Breast epithelium (tissue), 4 donors: ENCODE data around the gene TTBK1. TPM values are rescaled to one million over a fixed set of nuclear protein-coding genes. Genes with fewer than 3 reads are reported as not detected.

ENCODE experiments used
- DNase-seq, 2 donors: peaks; one replicate each; pipeline ENCODE4 v3.0.0-alpha.2; 2019; ENCODE audit warnings: low spot score in 2 of 2
- H3K27ac ChIP-seq, 2 donors: fragments of 200-600 bp; sonication (generic) in 1 of 2; one replicate each; pipeline ENCODE4 v1.5.1; 2016 to 2019; ENCODE audit warnings: mild to moderate bottlenecking in 1 of 2
- H3K27me3 ChIP-seq, 2 donors: fragments of 200-600 bp; sonication (generic) in 1 of 2; one replicate each; pipeline versions ENCODE4 v1.5.1 to v1.6.0; 2017 to 2019; ENCODE audit warnings: control low read depth in 1 of 2, mild to moderate bottlenecking in 1 of 2
- H3K36me3 ChIP-seq: fragments of 200-600 bp; one replicate; pipeline ENCODE4 v1.5.1; 2019
- H3K4me1 ChIP-seq, 2 donors: fragments of 200-600 bp; sonication (generic); one replicate each; pipeline ENCODE4 v1.5.1; 2016 to 2019; ENCODE audit warnings: control low read depth in 1 of 2
- H3K4me3 ChIP-seq, 3 donors: fragments of 200-600 bp; sonication (generic); 1 replicate in 2 of 3; 2 replicates in 1 of 3; pipeline ENCODE4 v1.5.1; 2016 to 2019; ENCODE audit warnings: mild to moderate bottlenecking in 3 of 3, moderate library complexity in 2 of 3
- H3K9me3 ChIP-seq, 2 donors: fragments of 200-600 bp; sonication (generic) in 1 of 2; one replicate each; pipeline ENCODE4 v1.5.1; 2016 to 2019; ENCODE audit warnings: control low read depth in 1 of 2
- CTCF ChIP-seq, 3 donors: fragments of 450-650 bp; IDR thresholded peaks; one replicate each; pipeline ENCODE4 v1.5.1; 2016 to 2017; ENCODE audit warnings: antibody characterized with exemption in 3 of 3, mild to moderate bottlenecking in 3 of 3, moderate library complexity in 3 of 3
- POLR2A ChIP-seq: fragments of 450-650 bp; IDR thresholded peaks from one replicate; pipeline ENCODE4 v1.6.1; 2016; ENCODE audit warnings: antibody characterized with exemption, mild to moderate bottlenecking, moderate library complexity
- POLR2AphosphoS5 ChIP-seq, 3 donors: sonication (generic); formaldehyde crosslinking; IDR thresholded peaks; one replicate each; pipeline ENCODE4 v1.6.1; 2017; ENCODE audit warnings: antibody characterized with exemption in 3 of 3
- intact Hi-C: fragments of 100-400 bp; cut with DNase I; formaldehyde crosslinking; loops from one replicate; pipeline ENCODE4 v1.15.1; 2023; ENCODE audit warnings: low total_unique reads
- total RNA-seq, 3 donors: library from RNA; depleted of rRNA; stranded (reverse); fragments of >200 nt; gene quantifications; one replicate each; pipeline ENCODE4 v1.1.0, GENCODE V29; 2016

Gene TTBK1
- total RNA-seq, 3 donors from 2014 or later: under 0.01 TPM; not detected in 2

GRCh38 chr6:43297644-43298564, 54.6 kb downstream of the TTBK1 start, which contains the start of gene SLC22A7:
SLC22A7 (plus strand) TSS chr6:43298260; CDS start chr6:43298359, 99 bp downstream.
- H3K27me3 ChIP-seq: peaks cover 0 to 11% of the 10 kb centered on the region in 2 donors
- intact Hi-C loops: no loop called here
- H3K27ac ChIP-seq: no peak within 1 kb of the TSS
- no peak for DNase-seq
- no peaks in the 10 kb centered on the region for H3K36me3 ChIP-seq
- H3K4me3 ChIP-seq: no peak within 1 kb of the TSS
- H3K9me3 ChIP-seq: no peaks in the 10 kb centered on the region
- H3K4me1 ChIP-seq: no peaks in the 10 kb centered on the region
- TF ChIP-seq POLR2A: no peak
- TF ChIP-seq CTCF (IDR thresholded peaks at IDR 0.05): no peak
- no peak for TF ChIP-seq POLR2AphosphoS5 (IDR thresholded peaks at IDR 0.05)

- no peak for DNase-seq
- TF ChIP-seq POLR2AphosphoS5 (IDR thresholded peaks at IDR 0.05) (no peak), POLR2A (no peak), CTCF (IDR thresholded peaks at IDR 0.05) (no peak)
- H3K36me3 ChIP-seq: no peaks in the 10 kb centered on the region
- intact Hi-C loops: no loop called here
- H3K4me1 ChIP-seq: no peaks in the 10 kb centered on the region
- H3K4me3 ChIP-seq: no peak overlapping the region
- no peak overlapping the region for H3K27ac ChIP-seq
- peaks cover 0 to 11% of the 10 kb centered on the region in 2 donors for H3K27me3 ChIP-seq
- H3K9me3 ChIP-seq: no peaks in the 10 kb centered on the region
Observed at GRCh38 chr6:43298565-43299337, 55.5 kb downstream of the TTBK1 start.

- TF ChIP-seq CTCF (IDR thresholded peaks at IDR 0.05) (no peak), POLR2A (no peak), POLR2AphosphoS5 (IDR thresholded peaks at IDR 0.05) (no peak)
- intact Hi-C loops: no loop called here
Observed at GRCh38 chr6:43299338-43300293, 56.3 kb downstream of the TTBK1 start.

GRCh38 chr6:43301081-43301870, 58.0 kb downstream of the TTBK1 start:
- TF ChIP-seq POLR2AphosphoS5 (IDR thresholded peaks at IDR 0.05): no peak
- no peak for TF ChIP-seq POLR2A
- no peak for TF ChIP-seq CTCF (IDR thresholded peaks at IDR 0.05)

More at GRCh38 chr6:43299338-43300293, 56.3 kb downstream of the TTBK1 start:
- no peaks in the 10 kb centered on the region for H3K4me1 ChIP-seq
- no peaks in the 10 kb centered on the region for H3K9me3 ChIP-seq
- H3K4me3 ChIP-seq: no peak overlapping the region
- no peak overlapping the region for H3K27ac ChIP-seq
- H3K27me3 ChIP-seq: peaks cover 0 to 11% of the 10 kb centered on the region in 2 donors
- no peak for DNase-seq
- no peaks in the 10 kb centered on the region for H3K36me3 ChIP-seq

More at GRCh38 chr6:43301081-43301870, 58.0 kb downstream of the TTBK1 start:
- Histone ChIP-seq H3K4me1 (no peaks in the 10 kb centered on the region), H3K27me3 (peaks cover 0 to 11% of the 10 kb centered on the region in 2 donors), H3K27ac (no peak overlapping the region), H3K36me3 (no peaks in the 10 kb centered on the region), H3K9me3 (no peaks in the 10 kb centered on the region), H3K4me3 (no peak overlapping the region)
- DNase-seq: no peak
- intact Hi-C loops: no loop called here
